Tibial nerve (tissue), 4 donors: ENCODE results near the gene RAP2B. TPM values are rescaled to one million over a fixed set of nuclear protein-coding genes. Genes with fewer than 3 reads are reported as not detected.

Source experiments
- DNase-seq, 2 donors: peaks; one replicate each; pipeline ENCODE4 v3.0.0-alpha.2; 2019; ENCODE audit warnings: low spot score in 2 of 2
- H3K27ac ChIP-seq, 4 donors: fragments of 200-600 bp; sonication (generic) in 3 of 4; one replicate each; pipeline ENCODE4 v1.5.1; 2017 to 2019; ENCODE audit warnings: mild to moderate bottlenecking in 1 of 4
- H3K27me3 ChIP-seq, 2 donors: fragments of 200-600 bp; sonication (generic) in 1 of 2; one replicate each; pipeline versions ENCODE4 v1.5.1 to v1.6.0; 2017 to 2019
- H3K36me3 ChIP-seq, 3 donors: fragments of 200-600 bp; sonication (generic); one replicate each; pipeline ENCODE4 v1.5.1; 2018 to 2019
- H3K4me1 ChIP-seq, 4 donors: fragments of 200-600 bp; sonication (generic) in 3 of 4; one replicate each; pipeline ENCODE4 v1.5.1; 2017 to 2019
- H3K4me3 ChIP-seq, 4 donors: fragments of 200-600 bp; sonication (generic) in 3 of 4; one replicate each; pipeline ENCODE4 v1.5.1; 2017 to 2019; ENCODE audit warnings: mild to moderate bottlenecking in 1 of 4, moderate library complexity in 1 of 4
- H3K9me3 ChIP-seq, 4 donors: fragments of 200-600 bp; sonication (generic) in 3 of 4; one replicate each; pipeline ENCODE4 v1.5.1; 2017 to 2019
- CTCF ChIP-seq, 5 experiments: fragments of 200-600 bp in 3 of 5; fragments of 450-650 bp in 2 of 5; sonication (generic) in 3 of 5; IDR thresholded peaks; one replicate each; pipeline ENCODE4 v1.5.1; 2016 to 2019; ENCODE audit warnings: antibody characterized with exemption in 5 of 5, mild to moderate bottlenecking in 3 of 5, moderate library complexity in 2 of 5
- EP300 ChIP-seq, 2 donors: sonication (generic); formaldehyde crosslinking; IDR thresholded peaks; one replicate each; pipeline ENCODE4 v1.6.1; 2017; ENCODE audit warnings: antibody characterized with exemption in 2 of 2, mild to moderate bottlenecking in 1 of 2
- POLR2A ChIP-seq, 2 donors: fragments of 450-650 bp; IDR thresholded peaks; one replicate each; pipeline ENCODE4 v1.6.1; 2017; ENCODE audit warnings: antibody characterized with exemption in 2 of 2, mild to moderate bottlenecking in 2 of 2, moderate library complexity in 2 of 2
- WGBS, 2 donors: methylation state at CpG; one replicate each; pipeline ENCODE4 v1.1.5; 2018; 5-methylcytosine and 5-hydroxymethylcytosine counted together
- total RNA-seq, 4 donors: library from RNA; depleted of rRNA; stranded (reverse); fragments of >200 nt; gene quantifications; one replicate each; pipeline ENCODE4 v1.1.0, GENCODE V29; 2016

The RAP2B gene
- total RNA-seq, 4 donors from 2014 or later, result 15.1 to 17.3 (median 15.8) TPM

GRCh38 chr3:153160451-153161137 is 1.4 kb upstream of the RAP2B start:
- Histone ChIP-seq H3K9me3 (no peaks in the 10 kb centered on the region), H3K27me3 (no peaks in the 10 kb centered on the region), H3K36me3 (no peaks in the 10 kb centered on the region), H3K27ac (peak overlapping the region; percentile 76 to 95 (median 90)), H3K4me1 (peaks cover 0 to 26% (median 2%) of the 10 kb centered on the region in 4 donors), H3K4me3 (peak overlapping the region; percentile 77 to 90 (median 88))
- DNase-seq, result peak; percentile 53 to 60
- 0% methylated on average over 25 to 42 of the region's 43 CpGs for WGBS, 2 donors
- TF ChIP-seq CTCF (IDR thresholded peaks at IDR 0.05), result no peak
- TF ChIP-seq EP300 (IDR thresholded peaks at IDR 0.05), result peak in 1 of 2 donors; percentile 0

GRCh38 chr3:153161138-153161713 is 800 bp upstream of the RAP2B start:
- peak; percentile 90 to 96 for DNase-seq
- peak overlapping the region; percentile 76 to 95 (median 90) for H3K27ac ChIP-seq
- TF ChIP-seq POLR2A (IDR thresholded peaks at IDR 0.05), result peak; percentile 38 to 72
- TF ChIP-seq CTCF (IDR thresholded peaks at IDR 0.05), result peak in 2 of 5 experiments; percentile 12 to 46
- peak in 1 of 2 donors; percentile 89 for TF ChIP-seq EP300 (IDR thresholded peaks at IDR 0.05)
- no peaks in the 10 kb centered on the region for H3K36me3 ChIP-seq
- WGBS, 2 donors, result 0% methylated on average over 27 of the region's 27 CpGs
- no peaks in the 10 kb centered on the region for H3K27me3 ChIP-seq
- peak overlapping the region; percentile 77 to 90 (median 88) for H3K4me3 ChIP-seq
- peaks cover 0 to 32% (median 8%) of the 10 kb centered on the region in 4 donors for H3K4me1 ChIP-seq
- no peaks in the 10 kb centered on the region for H3K9me3 ChIP-seq

DNA sequence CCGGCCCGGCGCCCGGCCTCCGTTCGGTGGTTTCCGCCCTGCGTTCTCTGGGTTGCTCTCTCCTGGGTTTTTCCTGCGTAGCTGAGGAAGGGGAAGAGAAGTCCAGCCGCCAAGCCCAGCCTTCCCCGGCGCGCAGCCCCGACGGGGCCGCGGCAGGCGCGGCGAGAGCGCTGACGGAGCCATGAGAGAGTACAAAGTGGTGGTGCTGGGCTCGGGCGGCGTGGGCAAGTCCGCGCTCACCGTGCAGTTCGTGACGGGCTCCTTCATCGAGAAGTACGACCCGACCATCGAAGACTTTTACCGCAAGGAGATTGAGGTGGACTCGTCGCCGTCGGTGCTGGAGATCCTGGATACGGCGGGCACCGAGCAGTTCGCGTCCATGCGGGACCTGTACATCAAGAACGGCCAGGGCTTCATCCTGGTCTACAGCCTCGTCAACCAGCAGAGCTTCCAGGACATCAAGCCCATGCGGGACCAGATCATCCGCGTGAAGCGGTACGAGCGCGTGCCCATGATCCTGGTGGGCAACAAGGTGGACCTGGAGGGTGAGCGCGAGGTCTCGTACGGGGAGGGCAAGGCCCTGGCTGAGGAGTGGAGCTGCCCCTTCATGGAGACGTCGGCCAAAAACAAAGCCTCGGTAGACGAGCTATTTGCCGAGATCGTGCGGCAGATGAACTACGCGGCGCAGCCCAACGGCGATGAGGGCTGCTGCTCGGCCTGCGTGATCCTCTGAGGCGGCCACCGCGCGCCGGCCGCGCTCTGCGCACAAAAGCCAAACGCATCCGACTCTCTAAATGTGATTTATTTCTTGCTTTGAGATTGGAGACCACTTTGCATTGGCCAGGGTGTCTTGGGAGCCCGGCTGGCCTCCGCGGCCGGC is 727 bp downstream of the RAP2B start:
- Histone ChIP-seq H3K27me3 (no peaks in the 10 kb centered on the region), H3K27ac (peak overlapping the region; percentile 76 to 95 (median 93)), H3K9me3 (no peaks in the 10 kb centered on the region), H3K4me1 (peaks cover 0 to 45% (median 15%) of the 10 kb centered on the region in 4 donors), H3K4me3 (peak overlapping the region; percentile 77 to 90 (median 88)), H3K36me3 (no peaks in the 10 kb centered on the region)
- TF ChIP-seq EP300 (IDR thresholded peaks at IDR 0.05) (peak in 1 of 2 donors; percentile 32), CTCF (IDR thresholded peaks at IDR 0.05) (no peak), POLR2A (IDR thresholded peaks at IDR 0.05) (no peak)
- DNase-seq, result peak in 1 of 2 donors; percentile 24
- 0 to 1% methylated on average over 51 to 76 of the region's 86 CpGs for WGBS, 2 donors

DNA sequence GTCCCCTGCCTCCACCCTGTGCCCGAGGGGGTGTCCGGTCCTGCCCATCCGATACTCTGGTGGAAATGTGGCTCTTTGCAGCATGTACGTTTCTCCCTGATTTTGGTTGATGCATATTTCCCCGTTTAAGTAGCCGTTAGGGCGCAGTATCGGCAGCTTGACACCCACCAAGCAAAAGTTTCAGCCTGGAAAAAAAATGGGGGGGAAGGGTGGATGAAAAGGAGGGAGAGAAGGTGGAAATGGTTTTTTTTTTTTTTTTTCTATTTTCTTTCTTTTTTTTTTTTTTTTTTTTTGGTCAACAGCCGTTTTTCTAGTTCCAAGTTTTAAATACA is 1.3 kb downstream of the RAP2B start:
- H3K4me1 ChIP-seq, result peaks cover 0 to 50% (median 15%) of the 10 kb centered on the region in 4 donors
- no peaks in the 10 kb centered on the region for H3K36me3 ChIP-seq
- DNase-seq, result no peak
- peak overlapping the region; percentile 77 to 90 (median 88) for H3K4me3 ChIP-seq
- peak overlapping the region; percentile 76 to 95 (median 93) for H3K27ac ChIP-seq
- no peaks in the 10 kb centered on the region for H3K9me3 ChIP-seq
- no peaks in the 10 kb centered on the region for H3K27me3 ChIP-seq
- TF ChIP-seq CTCF (IDR thresholded peaks at IDR 0.05), result no peak
- WGBS, 2 donors, result 0 to 2% methylated on average over 9 of the region's 9 CpGs
